Measurements from ENCODE around the gene AGMAT.

AGMAT gene

DNA sequence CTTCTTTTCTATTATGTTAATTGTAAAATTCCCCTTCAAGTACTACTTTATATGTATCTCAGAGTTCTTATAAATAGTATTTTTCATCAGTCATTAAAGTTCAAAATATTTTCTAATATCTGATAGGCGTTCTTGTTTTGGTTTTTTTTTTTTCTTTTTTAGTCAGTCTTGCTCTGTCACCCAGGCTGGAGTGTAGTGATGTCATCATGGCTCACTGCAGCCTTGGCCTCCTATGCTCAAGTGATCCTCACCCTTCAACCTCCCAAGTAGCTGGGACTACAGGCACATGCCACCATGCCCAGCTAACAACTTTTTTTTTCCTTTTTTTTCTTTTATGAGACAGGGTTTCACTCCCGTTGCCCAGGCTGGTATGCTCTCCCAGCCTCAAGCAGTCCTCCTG, 27.3 kb downstream of the AGMAT start:
- no peak for DNase-seq

- DNase-seq: no peak
These were observed 27.8 kb downstream of the AGMAT start for GRCh38 chr1:15557008-15557407.

GRCh38 chr1:15550573-15550972, 34.3 kb downstream of the AGMAT start:
- no peak for DNase-seq

GRCh38 chr1:15546641-15547040, 38.2 kb downstream of the AGMAT start:
- DNase-seq: no peak

DNA sequence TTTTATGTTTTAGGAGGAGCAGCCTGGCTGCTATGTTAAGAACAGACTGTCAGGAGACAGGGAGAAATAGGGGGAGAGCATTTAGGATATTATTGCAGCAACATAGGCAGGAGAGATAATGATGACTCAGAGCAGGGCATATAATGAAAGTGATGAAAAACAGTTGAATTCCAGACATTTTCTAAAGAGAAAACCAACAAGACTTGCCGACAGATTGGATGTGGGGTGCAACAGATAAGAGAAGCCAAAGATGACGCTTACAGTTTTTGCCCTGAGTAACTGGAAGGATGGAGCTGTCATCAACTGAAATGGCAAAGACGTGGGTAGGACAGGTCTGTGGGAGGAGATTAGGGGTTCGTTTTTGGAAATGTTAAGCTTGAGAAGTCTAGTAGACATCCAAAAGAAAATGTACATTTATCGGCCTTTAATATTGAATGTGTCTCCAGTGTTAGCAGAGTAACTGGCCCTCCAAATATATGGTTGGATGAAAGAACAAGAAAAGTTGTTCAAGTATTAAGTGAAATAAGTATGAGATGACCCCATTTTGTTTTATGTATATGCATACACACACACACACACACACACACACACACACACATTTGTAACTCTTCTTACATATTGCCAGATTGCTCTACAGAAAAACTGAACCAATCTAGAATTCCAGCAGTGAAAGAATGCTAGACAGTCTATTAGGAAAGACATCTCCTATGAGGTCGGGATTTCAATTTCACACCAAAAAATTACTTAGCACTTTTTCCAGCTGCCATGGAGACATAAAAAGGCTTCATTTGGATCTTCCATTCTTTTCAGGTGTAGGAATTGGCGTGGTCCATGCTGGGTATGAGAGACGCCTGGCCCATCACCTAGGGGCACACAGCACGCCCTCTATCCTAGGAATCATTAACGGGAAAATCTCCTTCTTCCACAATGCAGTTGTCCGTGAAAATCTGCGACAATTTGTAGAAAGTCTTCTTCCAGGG, 41.0 kb downstream of the AGMAT start:
- DNase-seq: no peak

- no peak for DNase-seq
These were observed 41.6 kb downstream of the AGMAT start for GRCh38 chr1:15543251-15543588.

- DNase-seq: no peak
These were observed 42.2 kb downstream of the AGMAT start for GRCh38 chr1:15542388-15543250.

DNA sequence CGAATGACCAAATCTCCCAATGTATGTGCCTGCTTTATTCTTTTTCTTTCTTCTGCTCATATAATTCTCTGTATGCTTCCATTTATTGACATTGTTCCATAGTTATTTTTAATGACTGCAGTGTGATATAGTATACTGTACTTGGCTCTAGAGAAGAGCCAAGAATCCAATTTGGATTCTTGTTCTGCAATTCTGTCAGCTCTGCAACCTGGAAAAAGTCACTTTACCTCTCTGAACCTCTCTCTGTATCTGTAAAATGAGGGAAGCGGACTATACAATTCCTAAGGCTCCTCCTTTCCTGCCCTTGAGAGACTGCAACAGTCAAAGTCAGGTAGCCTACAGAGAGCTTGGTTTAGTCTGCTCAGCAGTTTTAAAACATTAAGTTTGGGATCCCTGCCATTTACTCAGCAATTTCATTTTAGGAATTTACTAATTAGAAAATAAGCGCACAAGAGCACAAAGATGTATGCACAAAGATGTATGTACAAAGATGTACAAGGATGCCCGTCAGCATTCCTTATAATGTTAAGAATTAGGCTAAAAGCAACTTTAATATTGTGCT, 43.5 kb downstream of the AGMAT start:
- no peak for DNase-seq

- no peak for DNase-seq
These were observed 44.7 kb downstream of the AGMAT start for GRCh38 chr1:15540186-15540585.

DNA sequence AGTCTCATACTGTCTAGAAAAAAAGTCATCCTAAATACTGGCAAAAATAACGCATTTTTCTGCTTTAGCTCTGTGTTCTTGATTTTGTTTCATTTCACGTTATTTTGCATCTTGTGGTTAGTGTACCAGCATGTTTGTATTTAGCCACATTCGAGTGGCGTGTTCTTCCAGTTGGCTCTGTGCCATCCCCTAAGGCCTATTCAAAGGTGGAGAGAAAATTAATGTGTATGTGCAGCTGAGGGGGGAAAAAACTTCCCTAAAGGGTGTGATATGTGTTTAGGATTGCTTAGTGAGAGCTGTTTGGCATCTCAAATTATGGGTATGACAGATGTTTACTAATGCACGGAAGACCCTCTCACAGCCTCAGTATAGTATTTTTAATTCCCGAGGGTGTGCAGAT, 46.1 kb downstream of the AGMAT start:
- DNase-seq: no peak

DNA sequence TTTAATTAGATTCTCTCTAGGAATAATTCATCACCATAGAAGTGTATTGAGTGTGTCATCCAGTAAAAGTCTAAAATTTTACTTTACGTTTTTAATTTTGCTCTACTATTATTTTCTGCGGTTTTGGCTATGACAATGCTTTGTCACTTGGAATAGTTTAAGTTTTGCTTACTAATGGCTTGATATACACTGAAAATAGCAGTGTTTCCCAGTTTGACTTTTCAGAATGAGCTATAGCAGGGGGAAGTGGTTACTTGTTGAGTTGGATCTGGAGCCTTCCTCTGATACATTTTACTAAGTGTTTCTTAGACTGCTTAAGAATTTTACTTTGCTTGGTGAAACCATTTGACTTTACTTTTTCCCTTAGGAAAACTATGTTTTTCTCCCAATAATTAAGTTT, 53.2 kb downstream of the AGMAT start:
- no peak for DNase-seq

DNA sequence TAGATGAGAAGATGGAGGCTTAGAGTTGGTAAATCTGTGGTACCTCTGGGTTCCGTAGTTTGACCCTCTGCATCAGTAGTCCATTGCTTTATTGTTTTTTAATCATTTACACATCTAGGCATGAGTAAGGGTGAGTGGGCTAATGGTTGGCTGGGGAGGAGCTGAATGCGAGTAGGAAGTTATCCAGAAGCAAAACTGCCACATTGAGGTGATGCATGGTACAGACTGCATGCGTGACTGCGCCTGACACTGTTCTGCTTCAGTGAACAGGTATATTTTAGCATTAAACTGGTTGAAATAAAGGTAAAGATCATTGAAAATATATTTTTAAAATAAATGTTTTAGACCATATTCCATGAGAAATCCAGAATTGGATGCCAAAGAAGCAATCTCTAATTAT, 53.8 kb downstream of the AGMAT start:
- no peak for DNase-seq

DNA sequence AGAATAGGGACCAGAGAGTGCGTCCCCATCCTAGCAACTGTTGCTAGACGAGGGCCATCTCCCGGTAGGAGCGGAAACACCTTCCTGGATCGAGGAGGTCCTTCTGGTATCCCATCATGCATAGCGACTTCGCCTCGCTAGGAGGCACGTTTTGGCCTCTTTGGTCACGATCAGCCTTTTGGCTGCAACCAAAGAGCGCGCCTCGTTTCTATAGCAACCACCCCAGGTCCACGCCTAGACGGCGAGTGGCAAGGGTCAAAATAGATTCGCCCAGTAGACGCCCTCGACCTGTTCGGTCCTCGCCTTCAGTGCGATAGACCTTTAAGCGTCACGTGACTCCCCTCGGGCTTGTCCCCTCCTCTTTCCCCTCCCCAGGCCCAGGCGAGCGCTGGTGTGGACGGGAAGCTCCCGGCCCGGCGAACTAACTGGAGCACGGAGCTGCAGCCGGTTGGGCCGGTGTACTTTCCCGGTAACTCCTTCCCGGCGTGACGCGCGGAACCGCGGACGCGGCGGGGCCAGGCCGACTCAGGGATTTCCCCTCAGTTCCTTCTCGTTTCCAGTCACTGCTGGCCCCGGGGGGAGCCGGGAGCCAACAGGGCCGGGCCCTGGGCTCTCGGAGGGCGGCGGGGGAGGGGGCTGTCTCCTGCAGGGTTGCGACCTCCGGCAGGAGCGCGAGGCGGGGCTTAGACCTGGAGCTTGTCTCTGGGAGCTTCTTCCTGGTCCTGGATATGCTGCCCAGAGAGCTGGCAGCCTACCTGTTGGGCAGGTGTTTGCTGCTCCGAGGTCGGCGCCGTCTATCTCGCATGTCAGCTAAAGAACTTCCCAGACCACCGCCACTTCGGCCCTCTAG, 58.1 kb downstream of the AGMAT start, which contains the start of gene DNAJC16:
DNAJC16 (plus strand) TSS at position 359 of the 850 bp plus-strand sequence. CDS start 2,258 bp downstream, outside the sequence.
- peak; percentile 94 for DNase-seq

DNA sequence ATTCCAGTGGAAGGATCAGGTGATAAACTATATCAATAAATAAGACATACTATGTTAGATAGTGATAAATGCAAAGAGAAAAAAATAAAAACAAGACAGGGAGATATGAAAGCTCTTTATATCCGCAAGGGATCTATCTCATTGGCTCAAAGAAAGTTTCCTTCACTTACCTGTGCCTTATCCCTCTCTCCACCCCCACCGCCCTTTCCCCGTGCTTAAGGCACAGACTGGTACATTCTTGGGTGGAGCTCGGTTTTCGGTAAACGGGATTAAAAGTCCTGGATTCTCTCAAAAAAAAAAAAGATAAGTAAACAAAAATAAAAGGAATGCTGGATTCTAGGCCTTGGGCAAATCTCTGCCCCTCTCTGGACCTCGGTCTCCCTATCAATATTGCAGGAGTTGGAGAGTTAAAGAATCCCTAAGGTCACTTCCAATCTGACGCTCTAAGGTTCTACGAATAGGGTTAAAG, 58.8 kb downstream of the AGMAT start:
- no peak for DNase-seq

DNA sequence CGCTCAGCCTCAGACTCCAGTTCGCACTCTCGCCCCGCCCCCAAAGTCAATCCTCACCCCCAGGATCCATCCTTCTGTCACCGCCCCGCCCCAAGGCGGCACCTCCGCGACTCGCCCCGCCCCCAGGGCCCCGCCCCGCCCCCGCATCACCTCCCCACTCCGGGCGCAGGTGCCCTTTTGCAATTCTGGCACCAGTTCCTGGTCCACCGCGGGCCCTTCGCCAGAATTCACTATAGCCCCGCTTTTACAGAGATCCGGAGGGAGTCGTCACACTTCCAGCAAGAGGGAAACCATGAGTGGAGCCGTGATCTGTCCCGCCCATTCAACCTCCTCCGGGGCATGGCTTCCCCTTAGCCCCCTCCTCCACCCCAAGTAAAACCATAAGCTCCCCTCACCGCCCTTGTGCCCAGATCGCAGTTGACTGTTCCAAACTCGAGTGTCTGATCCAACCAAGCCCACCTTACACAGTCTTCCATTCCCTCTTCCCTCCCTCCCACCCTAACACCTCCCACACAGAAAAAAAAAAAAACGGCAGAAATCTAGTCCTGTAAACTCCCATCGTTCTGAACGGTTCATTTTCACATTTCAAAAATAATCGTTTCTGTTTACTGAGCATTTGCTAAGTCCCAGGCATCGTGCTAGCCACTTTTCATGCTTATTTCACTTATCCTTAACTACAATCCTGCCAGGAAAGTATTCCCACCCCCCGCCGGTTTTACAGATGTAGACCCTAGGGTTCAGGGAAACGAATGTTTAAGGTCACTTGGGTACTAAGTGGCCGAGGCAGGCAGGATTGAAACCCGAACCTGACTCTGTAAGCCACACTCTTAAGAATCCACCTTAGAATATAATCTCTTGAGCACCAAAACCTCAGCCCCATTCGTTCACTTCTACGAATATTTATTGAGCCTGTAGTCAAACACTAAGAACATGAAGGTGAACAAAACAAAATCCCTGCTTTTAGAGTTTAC, 59.5 kb downstream of the AGMAT start:
- DNase-seq: no peak

- peak; percentile 92 for DNase-seq
These were observed 60.4 kb downstream of the AGMAT start for GRCh38 chr1:15524283-15525049.

DNA sequence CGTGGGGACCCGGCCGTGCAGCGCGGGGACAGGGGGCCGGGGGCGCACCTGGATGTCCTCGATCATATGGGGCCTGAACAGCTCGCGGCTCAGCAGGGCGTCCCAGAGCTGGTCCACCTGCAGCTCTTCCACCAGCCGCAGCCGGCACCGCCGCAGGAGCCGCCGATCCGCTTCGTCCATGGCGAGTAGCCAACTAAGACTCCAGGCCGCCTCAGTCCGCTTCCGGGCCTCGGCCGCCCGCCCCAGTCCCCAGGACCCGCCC, 60.9 kb downstream of the AGMAT start, which contains the start of gene CASP9:
CASP9 (minus strand) TSS at position 195 of the 262 bp plus-strand sequence; CDS start at position 180, 15 bp downstream.
- no peak for DNase-seq

GRCh38 chr1:15523104-15524020, 61.5 kb downstream of the AGMAT start:
- DNase-seq: no peak

DNA sequence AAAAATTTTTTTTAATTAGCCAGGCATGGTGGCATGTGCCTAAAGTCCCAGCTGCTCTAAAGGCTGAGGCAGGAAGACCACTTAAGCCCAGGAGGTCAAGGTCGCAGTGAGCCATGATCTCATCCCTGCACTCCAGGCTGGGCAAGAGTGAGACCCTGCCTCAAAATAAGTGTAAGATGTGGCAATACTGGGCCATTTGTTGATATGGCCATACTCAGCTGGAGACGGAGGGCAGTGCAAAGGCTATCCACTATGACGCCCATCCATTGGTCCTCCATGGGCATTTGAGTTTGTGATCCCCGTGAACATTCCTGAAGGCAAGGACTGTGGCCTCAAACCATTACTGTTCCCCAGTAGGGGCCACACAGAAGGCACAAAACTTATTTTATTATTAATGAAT, 62.3 kb downstream of the AGMAT start:
- no peak for DNase-seq
